Measurements from ENCODE around the gene ARHGAP42. TPM values are rescaled to one million over a fixed set of nuclear protein-coding genes. Genes with fewer than 3 reads are reported as not detected.

ARHGAP42 gene
- total RNA-seq, 1 experiment from 2014 or later = 8.0 TPM

GRCh38 chr11:100918551-100919500 is 231.7 kb downstream of the ARHGAP42 start:
- no TSS peak for BruUV-seq (replicated peaks)
- DNase-seq (ENCODE audit: low spot score) = peak; percentile 60
- H3K27ac ChIP-seq (ENCODE audit: low read depth, low read length, poor library complexity, severe bottlenecking) = no peak overlapping the region

GRCh38 chr11:100920593-100920992 is 233.5 kb downstream of the ARHGAP42 start:
- DNase-seq (ENCODE audit: low spot score) = no peak
- ChIA-PET POLR2A (ENCODE audit: low non-redundant PET) (no interaction called here), CTCF (no interaction called here)
- H3K36me3 ChIP-seq (ENCODE audit: insufficient read depth, low read length, poor library complexity, severe bottlenecking) = no peaks in the 10 kb centered on the region
- H3K9me3 ChIP-seq (ENCODE audit: low read depth, low read length, poor library complexity, severe bottlenecking) = no peaks in the 10 kb centered on the region
- TF ChIP-seq, protein P1, sequence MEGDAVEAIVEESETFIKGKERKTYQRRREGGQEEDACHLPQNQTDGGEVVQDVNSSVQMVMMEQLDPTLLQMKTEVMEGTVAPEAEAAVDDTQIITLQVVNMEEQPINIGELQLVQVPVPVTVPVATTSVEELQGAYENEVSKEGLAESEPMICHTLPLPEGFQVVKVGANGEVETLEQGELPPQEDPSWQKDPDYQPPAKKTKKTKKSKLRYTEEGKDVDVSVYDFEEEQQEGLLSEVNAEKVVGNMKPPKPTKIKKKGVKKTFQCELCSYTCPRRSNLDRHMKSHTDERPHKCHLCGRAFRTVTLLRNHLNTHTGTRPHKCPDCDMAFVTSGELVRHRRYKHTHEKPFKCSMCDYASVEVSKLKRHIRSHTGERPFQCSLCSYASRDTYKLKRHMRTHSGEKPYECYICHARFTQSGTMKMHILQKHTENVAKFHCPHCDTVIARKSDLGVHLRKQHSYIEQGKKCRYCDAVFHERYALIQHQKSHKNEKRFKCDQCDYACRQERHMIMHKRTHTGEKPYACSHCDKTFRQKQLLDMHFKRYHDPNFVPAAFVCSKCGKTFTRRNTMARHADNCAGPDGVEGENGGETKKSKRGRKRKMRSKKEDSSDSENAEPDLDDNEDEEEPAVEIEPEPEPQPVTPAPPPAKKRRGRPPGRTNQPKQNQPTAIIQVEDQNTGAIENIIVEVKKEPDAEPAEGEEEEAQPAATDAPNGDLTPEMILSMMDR (conservative IDR thresholded peaks at IDR 0.05; ENCODE audit: low read depth, low read length) = no peak
- TF ChIP-seq EZH2 (IDR thresholded peaks at IDR 0.05; ENCODE audit: borderline replicate concordance, low read depth, low read length, poor library complexity, severe bottlenecking) = no peak
- no TSS peak for BruUV-seq (replicated peaks)
- H3K4me1 ChIP-seq (ENCODE audit: insufficient read depth, low read length, poor library complexity, severe bottlenecking) = peaks cover 12% of the 10 kb centered on the region
- no peak overlapping the region for H3K27ac ChIP-seq (ENCODE audit: low read depth, low read length, poor library complexity, severe bottlenecking)
- no peaks in the 10 kb centered on the region for H3K27me3 ChIP-seq (replicated peaks; ENCODE audit: insufficient read depth, low read depth, low read length, poor library complexity)
- intact Hi-C loops (cut with micrococcal nuclease; ENCODE audit: unreplicated experiment) = no loop called here
- no peak overlapping the region for H3K4me3 ChIP-seq (ENCODE audit: low read depth, low read length, poor library complexity, severe bottlenecking)

More at GRCh38 chr11:100918551-100919500, 231.7 kb downstream of the ARHGAP42 start:
- H3K36me3 ChIP-seq (ENCODE audit: insufficient read depth, low read length, poor library complexity, severe bottlenecking) = no peaks in the 10 kb centered on the region
- no peak overlapping the region for H3K4me3 ChIP-seq (ENCODE audit: low read depth, low read length, poor library complexity, severe bottlenecking)
- CTCF ChIA-PET = no interaction called here
- peaks cover 12% of the 10 kb centered on the region for H3K4me1 ChIP-seq (ENCODE audit: insufficient read depth, low read length, poor library complexity, severe bottlenecking)
- POLR2A ChIA-PET (ENCODE audit: low non-redundant PET) = no interaction called here
- no peaks in the 10 kb centered on the region for H3K27me3 ChIP-seq (replicated peaks; ENCODE audit: insufficient read depth, low read depth, low read length, poor library complexity)
- intact Hi-C loops (cut with micrococcal nuclease; ENCODE audit: unreplicated experiment) = no loop called here
- H3K9me3 ChIP-seq (ENCODE audit: low read depth, low read length, poor library complexity, severe bottlenecking) = no peaks in the 10 kb centered on the region
- TF ChIP-seq EZH2 (IDR thresholded peaks at IDR 0.05; ENCODE audit: borderline replicate concordance, low read depth, low read length, poor library complexity, severe bottlenecking) = no peak
- TF ChIP-seq, protein P1 (conservative IDR thresholded peaks at IDR 0.05; ENCODE audit: low read depth, low read length) = no peak

DNA sequence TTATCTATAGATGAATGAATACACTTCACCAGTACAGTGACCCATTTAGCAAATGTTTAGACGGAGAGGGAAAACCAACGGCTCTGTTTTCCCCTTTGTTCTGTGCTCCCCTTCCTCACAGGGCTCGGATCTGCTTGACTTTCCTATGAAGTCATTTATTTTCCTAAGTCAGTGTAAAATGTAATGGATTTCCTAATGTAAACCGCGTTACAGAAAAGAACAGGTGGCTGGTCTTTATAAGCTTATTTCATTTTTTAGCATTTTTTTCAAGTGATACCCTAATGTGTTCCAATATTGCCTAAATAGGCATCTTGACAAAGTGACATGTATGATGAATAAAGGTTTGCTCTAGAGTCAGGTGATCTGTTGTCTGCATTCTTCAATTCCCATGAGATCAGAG is 235.0 kb downstream of the ARHGAP42 start:
- no TSS peak for BruUV-seq (replicated peaks)
- Histone ChIP-seq H3K27me3 (replicated peaks; ENCODE audit: insufficient read depth, low read depth, low read length, poor library complexity) (no peaks in the 10 kb centered on the region), H3K4me1 (ENCODE audit: insufficient read depth, low read length, poor library complexity, severe bottlenecking) (peaks cover 12% of the 10 kb centered on the region), H3K27ac (ENCODE audit: low read depth, low read length, poor library complexity, severe bottlenecking) (no peak overlapping the region), H3K4me3 (ENCODE audit: low read depth, low read length, poor library complexity, severe bottlenecking) (no peak overlapping the region), H3K36me3 (ENCODE audit: insufficient read depth, low read length, poor library complexity, severe bottlenecking) (no peaks in the 10 kb centered on the region), H3K9me3 (ENCODE audit: low read depth, low read length, poor library complexity, severe bottlenecking) (no peaks in the 10 kb centered on the region)
- ChIA-PET CTCF (interaction anchor here (0.6 kb wide), 1 partner anchor 256 kb away, joined by 3 read pairs; no protein-coding TSS in a partner anchor), POLR2A (ENCODE audit: low non-redundant PET) (no interaction called here)
- intact Hi-C loops (cut with micrococcal nuclease; ENCODE audit: unreplicated experiment) = no loop called here
- no peak for DNase-seq (ENCODE audit: low spot score)
- TF ChIP-seq, protein P1 (conservative IDR thresholded peaks at IDR 0.05; ENCODE audit: low read depth, low read length) = no peak
- no peak for TF ChIP-seq EZH2 (IDR thresholded peaks at IDR 0.05; ENCODE audit: borderline replicate concordance, low read depth, low read length, poor library complexity, severe bottlenecking)

All from A673 (cell line).